ENCODE measurements around the gene DGKB. TPM values are rescaled to one million over a fixed set of nuclear protein-coding genes. Genes with fewer than 3 reads are reported as not detected.

DGKB gene
- total RNA-seq, 1 experiment from 2014 or later = 0.48 TPM

DNA sequence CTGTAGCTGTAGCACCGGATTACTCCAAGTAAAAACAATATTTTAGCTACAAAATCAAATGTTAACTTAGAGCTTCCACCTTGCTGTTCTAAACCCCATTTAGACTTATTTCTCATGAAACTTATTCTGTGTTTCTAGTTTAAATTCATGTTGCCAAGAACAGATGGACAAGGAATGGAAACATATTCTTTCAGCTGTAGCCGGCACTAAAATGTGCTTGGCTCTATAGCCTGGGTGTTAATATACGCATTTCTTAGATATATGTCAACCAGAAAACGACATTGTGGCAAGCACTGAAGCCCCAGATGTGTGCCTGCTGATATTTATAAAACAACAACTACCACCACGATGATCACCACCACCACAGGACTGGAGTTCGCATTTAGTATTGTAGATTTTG lies 722.8 kb downstream of the DGKB start:
- no peaks in the 10 kb centered on the region for H3K4me1 ChIP-seq (replicated peaks; ENCODE audit: insufficient read depth)
- no peak overlapping the region for H3K27ac ChIP-seq
- DNase-seq = no peak
- intact Hi-C loops (cut with micrococcal nuclease; ENCODE audit: unreplicated experiment) = no loop called here
- no TSS peak for BruUV-seq (replicated peaks)
- ChIA-PET POLR2A (ENCODE audit: unreplicated experiment) (interaction anchor here (0.8 kb wide), 1 partner anchor 608 kb away, joined by 8 read pairs; no protein-coding TSS in a partner anchor), CTCF (no interaction called here)
- H3K79me2 ChIP-seq (ENCODE audit: low read depth) = no peaks in the 10 kb centered on the region
- H3F3A ChIP-seq (ENCODE audit: insufficient read depth, low read depth) = no peaks in the 10 kb centered on the region
- H3K27me3 ChIP-seq (ENCODE audit: insufficient read depth, low read depth) = no peaks in the 10 kb centered on the region
- H3K9me2 ChIP-seq (ENCODE audit: insufficient read depth) = no peaks in the 10 kb centered on the region; the same call in 1 of the 2 replicates
- H3K36me3 ChIP-seq (ENCODE audit: low read depth) = no peaks in the 10 kb centered on the region
- H2AFZ ChIP-seq = no peak overlapping the region
- TF ChIP-seq EZH2 (IDR thresholded peaks at IDR 0.05; ENCODE audit: low read depth) (no peak), CTCF (conservative IDR thresholded peaks at IDR 0.05) (no peak)
- no peak overlapping the region for H3K4me2 ChIP-seq
- H3K9me3 ChIP-seq (ENCODE audit: insufficient read depth, low read depth) = no peaks in the 10 kb centered on the region
- no peak overlapping the region for H3K4me3 ChIP-seq
- H4K20me1 ChIP-seq (ENCODE audit: insufficient read depth) = no peaks in the 10 kb centered on the region

DNA sequence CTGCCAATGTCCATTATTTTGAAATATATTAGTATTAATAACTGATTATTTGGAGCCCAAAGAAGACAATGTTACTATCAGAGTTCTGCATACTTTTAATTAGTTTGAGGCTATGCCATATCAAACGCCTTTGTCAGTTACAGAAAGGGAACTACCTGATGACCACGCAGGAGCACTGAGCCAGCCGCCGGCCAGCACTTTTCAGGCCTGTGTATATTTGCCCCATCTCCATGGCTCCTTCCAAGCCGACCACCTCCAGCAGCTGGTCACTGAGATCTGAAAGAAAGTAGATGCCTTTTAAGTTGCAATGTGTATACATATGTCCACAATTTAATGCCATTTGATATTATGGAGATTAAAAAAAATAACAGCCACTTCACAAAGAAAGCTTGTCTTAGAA lies 724.7 kb downstream of the DGKB start:
- no peaks in the 10 kb centered on the region for H3K9me3 ChIP-seq (ENCODE audit: insufficient read depth, low read depth)
- no TSS peak for BruUV-seq (replicated peaks)
- no peaks in the 10 kb centered on the region for H3K36me3 ChIP-seq (ENCODE audit: low read depth)
- ChIA-PET CTCF (no interaction called here), POLR2A (ENCODE audit: unreplicated experiment) (no interaction called here)
- no peak overlapping the region for H3K4me2 ChIP-seq
- TF ChIP-seq CTCF (conservative IDR thresholded peaks at IDR 0.05) (no peak), EZH2 (IDR thresholded peaks at IDR 0.05; ENCODE audit: low read depth) (no peak)
- H3K27me3 ChIP-seq (ENCODE audit: insufficient read depth, low read depth) = no peaks in the 10 kb centered on the region
- no peaks in the 10 kb centered on the region; the same call in 1 of the 2 replicates for H3K9me2 ChIP-seq (ENCODE audit: insufficient read depth)
- H3K79me2 ChIP-seq (ENCODE audit: low read depth) = no peaks in the 10 kb centered on the region
- H3F3A ChIP-seq (ENCODE audit: insufficient read depth, low read depth) = no peaks in the 10 kb centered on the region
- no peak overlapping the region for H3K27ac ChIP-seq
- no peaks in the 10 kb centered on the region for H3K4me1 ChIP-seq (replicated peaks; ENCODE audit: insufficient read depth)
- H3K4me3 ChIP-seq = no peak overlapping the region
- intact Hi-C loops (cut with micrococcal nuclease; ENCODE audit: unreplicated experiment) = no loop called here
- DNase-seq = no peak
- H4K20me1 ChIP-seq (ENCODE audit: insufficient read depth) = no peaks in the 10 kb centered on the region
- H2AFZ ChIP-seq = no peak overlapping the region

- ChIA-PET POLR2A (ENCODE audit: unreplicated experiment) (interaction anchor here (0.5 kb wide), 1 partner anchor 13 kb away, joined by 3 read pairs; no protein-coding TSS in a partner anchor), CTCF (no interaction called here)
- Histone ChIP-seq H3K79me2 (ENCODE audit: low read depth) (no peaks in the 10 kb centered on the region), H3K27ac (no peak overlapping the region), H3K9me3 (ENCODE audit: insufficient read depth, low read depth) (no peaks in the 10 kb centered on the region), H3K36me3 (ENCODE audit: low read depth) (no peaks in the 10 kb centered on the region), H3K4me2 (no peak overlapping the region), H4K20me1 (ENCODE audit: insufficient read depth) (no peaks in the 10 kb centered on the region), H2AFZ (no peak overlapping the region), H3K27me3 (ENCODE audit: insufficient read depth, low read depth) (no peaks in the 10 kb centered on the region), H3K9me2 (ENCODE audit: insufficient read depth) (no peaks in the 10 kb centered on the region), H3K4me3 (no peak overlapping the region), H3K4me1 (replicated peaks; ENCODE audit: insufficient read depth) (no peaks in the 10 kb centered on the region), H3F3A (ENCODE audit: insufficient read depth, low read depth) (no peaks in the 10 kb centered on the region)
- peak in 1 of 2 experiments; percentile 48 for DNase-seq
- intact Hi-C loops (cut with micrococcal nuclease; ENCODE audit: unreplicated experiment) = no loop called here
- BruUV-seq (replicated peaks) = no TSS peak
- TF ChIP-seq CTCF (conservative IDR thresholded peaks at IDR 0.05) (no peak), EZH2 (IDR thresholded peaks at IDR 0.05; ENCODE audit: low read depth) (no peak)
Measured at GRCh38 chr7:14170872-14171271, 731.7 kb downstream of the DGKB start.

Data from PC-9 (cell line).